ENCODE results near the gene FTSJ1.
"Not testable (repeated sequence)": the region's sequence is repeated elsewhere in the genome, so short reads cannot be mapped to it uniquely, and the experiment has no call there.

FTSJ1 gene

DNA sequence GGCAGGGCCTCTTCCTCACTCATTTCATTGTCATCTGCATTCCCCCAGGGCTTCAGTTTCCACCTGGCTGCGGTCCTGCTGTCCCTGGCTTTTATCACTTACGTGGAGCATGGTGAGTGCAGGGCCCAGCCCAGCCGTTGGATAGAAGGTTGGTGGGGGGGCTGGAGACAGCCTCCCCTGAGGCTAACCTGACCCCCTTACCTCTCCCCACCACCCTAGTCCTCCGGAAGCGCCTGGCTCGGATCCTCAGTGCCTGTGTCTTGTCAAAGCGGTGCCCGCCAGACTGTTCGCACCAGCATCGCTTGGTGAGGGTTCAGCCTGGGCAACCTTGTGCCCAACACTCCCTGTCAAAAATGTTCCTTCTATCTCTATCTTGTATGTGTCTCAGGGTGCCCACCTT lies 39.8 kb downstream of the FTSJ1 start:
- in situ Hi-C loops (cut with MboI; ENCODE audit: low pct_unique_long_range_greater_than_20kb, low sequenced_read_pairs), result no loop called here

DNA sequence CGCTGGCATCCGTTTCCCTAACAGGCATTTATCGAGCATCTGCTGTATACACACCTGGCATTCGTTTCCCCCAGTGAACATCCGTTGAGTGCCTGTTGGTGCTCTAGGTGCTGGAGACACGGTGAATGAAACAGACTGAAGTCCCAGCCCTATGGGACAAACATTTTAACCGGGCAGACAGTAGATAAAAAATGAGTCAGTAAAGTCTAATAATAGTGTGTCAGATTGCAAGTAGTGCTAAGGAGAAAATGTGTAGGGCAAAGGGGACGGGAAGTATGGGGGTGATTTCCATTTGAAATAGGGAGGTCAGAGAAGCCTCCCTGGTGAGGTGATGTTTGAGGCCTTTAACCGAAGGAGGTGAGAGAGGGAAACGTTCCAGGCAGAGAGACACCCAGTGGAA lies 40.3 kb downstream of the FTSJ1 start:
- in situ Hi-C loops (cut with MboI; ENCODE audit: low pct_unique_long_range_greater_than_20kb, low sequenced_read_pairs), result no loop called here
- DNase-seq, result no peak

More for the DNA sequence above, 39.8 kb downstream of the FTSJ1 start:
- no peak for DNase-seq

DNA sequence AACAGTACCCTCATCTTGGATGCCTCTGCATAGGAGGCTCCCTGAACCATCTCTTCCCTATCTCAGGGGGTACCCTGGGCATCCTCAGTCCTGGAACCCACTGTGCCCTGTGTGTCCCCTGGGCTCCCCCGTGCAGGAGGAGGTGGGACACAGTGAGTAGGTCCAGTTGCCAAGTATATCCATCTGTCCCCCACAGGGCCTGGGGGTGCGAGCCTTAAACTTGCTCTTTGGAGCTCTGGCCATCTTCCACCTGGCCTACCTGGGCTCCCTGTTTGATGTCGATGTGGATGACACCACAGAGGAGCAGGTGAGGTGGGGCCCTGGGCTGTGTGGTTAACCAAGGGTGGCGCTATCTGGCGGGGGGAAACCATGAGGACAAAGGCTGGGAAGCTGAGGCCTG lies 41.0 kb downstream of the FTSJ1 start:
- in situ Hi-C loops (cut with MboI; ENCODE audit: low pct_unique_long_range_greater_than_20kb, low sequenced_read_pairs), result no loop called here

DNA sequence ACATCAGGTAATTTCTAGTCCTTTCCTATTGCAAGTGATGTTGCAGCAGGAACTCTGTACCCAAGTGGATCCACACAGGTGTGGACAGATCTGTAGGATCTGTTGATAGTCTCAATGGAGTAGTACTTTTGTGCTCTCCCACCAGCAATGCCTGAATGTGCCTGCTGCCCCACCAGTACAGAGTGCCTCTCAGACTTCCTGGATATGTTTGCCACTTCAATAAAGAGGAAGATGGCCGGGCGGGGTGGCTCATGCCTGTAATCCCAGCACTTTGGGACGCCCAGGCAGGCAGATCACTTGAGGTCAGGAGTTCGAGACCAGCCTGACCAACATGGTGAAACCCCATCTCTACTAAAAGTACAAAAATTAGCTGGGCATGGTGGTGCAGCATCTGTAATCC lies 43.5 kb downstream of the FTSJ1 start:
- in situ Hi-C loops (cut with MboI; ENCODE audit: low pct_unique_long_range_greater_than_20kb, low sequenced_read_pairs), result not testable (repeated sequence)
- peak; percentile 63 for DNase-seq

More for the DNA sequence above, 41.0 kb downstream of the FTSJ1 start:
- DNase-seq, result no peak

DNA sequence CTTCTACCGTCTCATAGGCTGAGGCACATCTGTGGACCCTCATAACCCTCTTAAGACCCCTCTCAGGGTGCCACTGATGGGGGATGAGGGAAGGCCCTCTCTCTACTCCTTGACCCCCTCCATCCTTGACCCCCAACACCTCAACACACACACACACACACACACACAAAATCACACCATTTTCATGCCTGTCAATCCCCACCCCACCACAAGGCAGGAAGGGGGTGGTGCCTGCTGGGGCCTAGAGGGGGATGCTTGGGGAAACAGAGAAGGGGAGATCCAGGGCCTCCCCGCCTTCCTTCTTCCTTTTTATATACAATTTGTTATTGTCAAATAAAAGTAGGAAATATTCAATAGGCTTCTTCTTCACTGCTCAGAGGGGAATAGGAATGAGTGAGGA lies 44.5 kb downstream of the FTSJ1 start:
- no peak for DNase-seq
- in situ Hi-C loops (cut with MboI; ENCODE audit: low pct_unique_long_range_greater_than_20kb, low sequenced_read_pairs), result no loop called here

DNA sequence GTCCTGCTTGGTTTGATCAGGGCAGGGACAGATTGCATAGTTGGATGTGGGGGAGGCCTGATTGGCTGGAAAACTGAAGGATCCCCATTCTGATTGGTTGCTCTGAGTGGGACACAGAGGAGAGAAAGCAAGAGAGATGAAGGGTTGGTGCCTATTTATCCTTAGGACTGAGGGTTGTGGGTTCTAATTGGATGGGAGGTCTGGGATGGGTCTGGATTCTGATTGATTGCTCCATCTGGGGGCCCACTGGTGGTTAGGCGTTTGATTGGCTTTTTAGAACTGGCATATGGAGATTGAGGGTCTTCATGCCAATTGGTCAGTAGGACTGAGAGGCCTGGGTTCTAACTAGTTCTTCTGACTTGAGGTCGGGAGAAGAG lies 45.0 kb downstream of the FTSJ1 start:
- in situ Hi-C loops (cut with MboI; ENCODE audit: low pct_unique_long_range_greater_than_20kb, low sequenced_read_pairs), result no loop called here

DNA sequence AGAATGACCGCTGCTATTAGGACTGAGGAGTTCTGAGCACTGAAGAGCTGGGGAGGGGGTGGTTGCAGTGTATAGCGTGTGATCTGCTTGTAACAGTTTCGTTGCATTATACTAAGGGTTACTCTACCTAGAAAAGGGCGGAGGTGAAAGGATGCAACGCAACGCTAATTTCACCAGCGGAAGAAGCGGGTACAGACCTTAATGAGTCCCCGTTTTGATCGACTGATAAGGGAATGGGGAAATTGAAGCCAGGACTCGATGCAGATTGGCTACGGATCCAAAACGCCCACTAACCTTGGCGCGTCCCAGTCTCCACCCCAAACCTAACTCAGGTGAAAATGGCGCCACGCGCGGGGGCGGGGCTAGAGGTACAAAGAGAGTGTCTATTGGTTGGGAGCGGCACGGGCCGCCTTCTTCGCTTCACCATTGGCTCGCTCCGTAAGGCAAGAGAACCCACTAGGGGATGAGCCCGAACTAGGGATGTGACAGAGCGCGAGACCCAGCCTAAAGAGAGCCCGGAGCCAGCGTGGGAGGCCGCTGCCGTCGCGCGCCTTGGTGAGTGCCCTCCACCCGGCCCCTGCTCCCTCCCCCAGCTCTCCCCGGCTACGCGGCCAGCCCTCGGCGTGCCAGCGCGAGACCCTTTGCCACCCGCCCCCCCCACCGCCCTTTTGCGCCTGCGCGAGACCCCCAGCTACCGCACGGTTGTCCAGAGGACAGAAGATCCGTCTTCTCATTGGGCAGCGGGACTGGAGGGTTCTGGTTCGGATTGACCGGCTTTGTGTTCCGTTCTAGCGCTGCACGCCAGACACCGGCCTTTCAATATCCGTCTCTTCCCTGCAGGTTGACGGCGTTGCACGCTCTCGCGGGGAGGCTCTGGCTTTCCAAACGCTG lies 45.6 kb downstream of the FTSJ1 start, which contains the start of gene EBP:
Gene EBP, plus strand, starts transcription at position 456 of the 891 bp plus-strand sequence. CDS start 1,964 bp downstream, outside the sequence.
- in situ Hi-C loops (cut with MboI; ENCODE audit: low pct_unique_long_range_greater_than_20kb, low sequenced_read_pairs), result no loop called here
- DNase-seq, result peak; percentile 99

More for the DNA sequence above, 45.0 kb downstream of the FTSJ1 start:
- peak; percentile 39 for DNase-seq

DNA sequence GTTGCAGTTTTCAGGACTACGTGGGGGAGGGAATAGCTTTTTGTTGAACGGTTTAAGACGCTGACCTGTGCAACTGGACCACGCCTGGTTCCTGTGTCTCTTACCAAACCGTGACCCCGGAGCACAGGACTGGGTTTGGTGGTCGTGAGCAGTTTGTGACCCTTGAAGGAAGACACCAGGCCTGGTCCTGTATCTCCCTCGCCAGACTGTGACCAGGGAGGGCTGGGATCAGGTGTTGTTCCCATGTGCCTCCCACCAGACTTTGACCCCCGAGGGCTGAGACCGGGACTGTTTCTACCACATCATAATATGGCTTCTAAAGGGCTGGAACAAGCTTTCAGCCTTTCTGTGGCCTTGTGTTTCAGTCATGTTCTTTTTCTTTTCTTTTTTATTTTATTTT lies 46.3 kb downstream of the FTSJ1 start:
- in situ Hi-C loops (cut with MboI; ENCODE audit: low pct_unique_long_range_greater_than_20kb, low sequenced_read_pairs), result no loop called here
- DNase-seq, result no peak

DNA sequence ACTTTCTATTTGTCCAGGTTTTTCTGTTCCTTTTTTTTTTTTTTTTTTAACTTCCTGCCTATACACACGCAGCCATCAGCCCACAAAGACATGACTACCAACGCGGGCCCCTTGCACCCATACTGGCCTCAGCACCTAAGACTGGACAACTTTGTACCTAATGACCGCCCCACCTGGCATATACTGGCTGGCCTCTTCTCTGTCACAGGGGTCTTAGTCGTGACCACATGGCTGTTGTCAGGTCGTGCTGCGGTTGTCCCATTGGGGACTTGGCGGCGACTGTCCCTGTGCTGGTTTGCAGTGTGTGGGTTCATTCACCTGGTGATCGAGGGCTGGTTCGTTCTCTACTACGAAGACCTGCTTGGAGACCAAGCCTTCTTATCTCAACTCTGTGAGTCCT lies 47.7 kb downstream of the FTSJ1 start:
- peak; percentile 38 for DNase-seq
- in situ Hi-C loops (cut with MboI; ENCODE audit: low pct_unique_long_range_greater_than_20kb, low sequenced_read_pairs), result no loop called here

DNA sequence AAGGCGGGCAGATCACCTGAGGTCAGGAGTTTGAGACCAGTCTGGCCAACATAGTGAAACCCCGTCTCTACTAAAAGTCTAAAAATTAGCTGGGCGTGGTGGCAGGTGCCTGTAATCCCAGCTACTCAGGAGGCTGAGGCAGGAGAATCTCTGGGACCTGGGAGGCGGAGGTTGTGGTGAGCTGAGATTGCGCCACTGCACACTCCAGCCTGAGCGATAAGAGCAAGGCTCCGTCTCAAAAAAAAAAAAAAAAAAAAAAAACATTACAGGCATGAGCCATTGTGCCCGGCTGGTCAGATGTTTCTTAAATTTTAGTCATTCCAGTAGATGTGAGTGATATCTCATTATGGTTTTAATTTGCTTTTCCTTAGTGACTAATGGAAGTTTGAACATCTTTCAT lies 49.9 kb downstream of the FTSJ1 start:
- DNase-seq; in situ Hi-C loops (cut with MboI; ENCODE audit: low pct_unique_long_range_greater_than_20kb, low sequenced_read_pairs): not testable (repeated sequence)

DNA sequence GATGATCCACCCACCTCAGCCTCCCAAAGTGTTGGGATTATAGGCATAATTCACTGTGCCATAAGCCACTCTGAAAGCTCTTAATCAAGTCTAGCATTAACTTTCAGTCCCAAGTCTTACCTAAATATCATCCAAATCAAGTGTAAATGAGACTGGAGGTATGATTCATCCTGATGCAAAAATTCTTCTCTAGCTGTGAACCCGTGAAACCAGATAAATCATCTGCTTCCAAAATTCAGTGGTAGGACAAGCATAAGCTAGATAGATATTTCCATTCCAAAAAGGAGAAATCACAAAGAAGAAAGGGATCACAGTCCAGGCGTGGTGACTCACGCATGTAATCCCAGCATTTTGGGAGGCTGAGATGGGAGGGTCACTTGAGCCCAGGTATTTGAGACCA lies 54.7 kb downstream of the FTSJ1 start:
- DNase-seq, result no peak
- in situ Hi-C loops (cut with MboI; ENCODE audit: low pct_unique_long_range_greater_than_20kb, low sequenced_read_pairs), result no loop called here

DNA sequence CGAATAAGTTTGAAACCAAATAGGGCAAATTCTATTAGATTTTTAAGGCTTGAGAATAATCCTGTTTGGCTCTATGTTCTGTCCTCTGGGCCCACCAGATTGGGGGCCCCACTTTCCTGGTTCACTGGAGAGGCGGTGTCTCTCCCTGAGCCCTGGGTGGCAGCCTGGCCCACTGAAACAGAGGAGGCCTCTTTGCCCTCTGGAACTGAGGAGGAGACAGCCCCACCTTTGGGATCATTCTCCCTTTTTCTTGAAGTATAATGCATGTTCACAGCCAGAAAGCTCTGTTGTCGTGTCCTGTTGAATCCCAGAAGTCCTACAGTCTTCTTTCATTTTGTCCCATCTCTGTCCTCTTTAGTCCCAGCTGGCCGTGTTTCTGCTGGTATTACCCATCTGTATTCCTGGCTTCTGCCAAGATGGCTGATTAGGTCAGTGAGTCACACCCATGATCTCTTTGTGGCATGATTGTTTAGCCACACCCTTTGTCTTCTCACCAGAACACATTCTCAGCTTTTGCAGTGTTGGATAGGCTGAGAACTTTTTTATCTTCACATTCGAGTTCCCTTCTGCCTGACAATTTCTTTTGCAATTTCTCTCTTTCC lies 55.5 kb downstream of the FTSJ1 start:
- DNase-seq, result no peak
- in situ Hi-C loops (cut with MboI; ENCODE audit: low pct_unique_long_range_greater_than_20kb, low sequenced_read_pairs), result no loop called here

DNA sequence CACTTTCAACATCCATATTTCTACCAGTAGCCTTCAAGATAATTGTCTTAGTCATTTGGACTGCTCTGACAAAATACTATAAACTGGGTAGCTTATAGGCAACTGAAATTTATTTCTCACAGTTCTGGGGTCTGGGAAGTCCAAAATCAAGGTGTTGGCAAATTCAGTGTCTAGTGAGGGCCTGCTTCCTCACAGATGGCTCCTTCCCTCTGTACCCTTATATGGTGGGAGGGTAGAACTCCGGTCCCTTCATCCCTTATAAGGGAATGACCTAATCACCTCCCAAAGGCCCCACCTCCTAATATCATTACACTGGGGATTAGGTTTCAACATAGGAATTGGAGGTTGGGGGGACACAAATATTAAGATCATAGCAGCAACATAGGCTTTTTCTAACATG lies 56.2 kb downstream of the FTSJ1 start:
- no peak for DNase-seq
- in situ Hi-C loops (cut with MboI; ENCODE audit: low pct_unique_long_range_greater_than_20kb, low sequenced_read_pairs), result no loop called here

DNA sequence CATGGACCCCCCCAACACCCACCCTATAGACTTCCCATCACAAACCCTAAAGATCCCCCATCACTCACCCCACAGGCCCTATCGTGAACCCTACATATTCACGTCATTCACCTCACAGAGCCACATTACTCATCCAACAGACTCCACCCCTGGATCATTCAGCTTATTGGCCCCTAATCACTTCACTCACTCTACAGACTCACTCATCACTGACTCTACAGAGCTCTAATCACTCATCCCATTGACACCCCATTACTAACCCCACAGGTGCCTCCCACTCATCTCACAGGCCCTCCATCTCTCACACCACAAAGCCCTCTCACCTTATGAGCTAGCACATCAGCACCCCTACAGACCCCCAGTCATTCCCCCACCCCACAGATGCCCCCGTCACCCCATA lies 57.2 kb downstream of the FTSJ1 start:
- in situ Hi-C loops (cut with MboI; ENCODE audit: low pct_unique_long_range_greater_than_20kb, low sequenced_read_pairs), result no loop called here
- no peak for DNase-seq

All from KBM-7 (cell line).